PC-9 (cell line): ENCODE results near the gene LRRC43.

Experiments
- CTCF ChIP-seq: fragments of 200-600 bp; sonication (generic); conservative IDR thresholded peaks from 2 replicates; pipeline ENCODE4 v1.6.1; 2017; ENCODE audit warnings: mixed run types, antibody characterized with exemption, mild to moderate bottlenecking, moderate library complexity
- EZH2 ChIP-seq: fragments of 200-600 bp; sonication (generic); IDR thresholded peaks from 2 replicates; pipeline ENCODE4 v1.8.0; 2017; ENCODE audit warnings: antibody characterized with exemption, low read depth

- no peak for TF ChIP-seq CTCF
- TF ChIP-seq EZH2 = no peak
These were observed 4.5 kb downstream of the LRRC43 start for GRCh38 chr12:122187466-122187865.
